ENCODE measurements around the gene SETMAR. TPM values are rescaled to one million over a fixed set of nuclear protein-coding genes. Genes with fewer than 3 reads are reported as not detected.
"Not testable (repeated sequence)": the region's sequence is repeated elsewhere in the genome, so short reads cannot be mapped to it uniquely, and the experiment has no call there.

SETMAR gene
- total and polyA plus RNA-seq, 7 donors: 6.3 to 16.5 (median 9.4) TPM

DNA sequence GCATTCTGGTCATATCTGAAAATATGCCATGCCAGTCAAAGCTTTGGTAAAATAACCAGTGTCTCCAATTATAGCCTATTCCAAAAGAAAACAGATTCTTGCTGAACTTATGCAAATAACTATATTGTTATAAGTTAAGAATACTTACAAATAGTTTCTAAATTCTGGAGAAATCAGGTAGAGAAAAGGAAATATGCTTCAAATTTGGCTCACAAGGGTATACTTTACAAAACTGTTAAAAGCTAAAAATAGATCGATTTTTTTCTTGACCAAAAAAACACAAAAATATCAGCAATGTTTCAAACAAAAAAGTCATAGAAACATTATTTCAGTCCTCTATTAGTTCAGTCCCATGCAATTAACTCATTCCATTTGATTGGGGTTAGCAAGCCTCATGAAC is 23.7 kb downstream of the SETMAR start:
- H3K27ac ChIP-seq: no peak overlapping the region
- no peaks in the 10 kb centered on the region for H3K36me3 ChIP-seq (ENCODE audit: insufficient read depth in 1 of 2, low read depth in 1 of 2)
- ATAC-seq (no peak), DNase-seq (no peak)
- H3K4me1 ChIP-seq: peaks cover 6% of the 10 kb centered on the region
- intact Hi-C loops (cut with DNase I): no loop called here
- TF ChIP-seq, protein P1, sequence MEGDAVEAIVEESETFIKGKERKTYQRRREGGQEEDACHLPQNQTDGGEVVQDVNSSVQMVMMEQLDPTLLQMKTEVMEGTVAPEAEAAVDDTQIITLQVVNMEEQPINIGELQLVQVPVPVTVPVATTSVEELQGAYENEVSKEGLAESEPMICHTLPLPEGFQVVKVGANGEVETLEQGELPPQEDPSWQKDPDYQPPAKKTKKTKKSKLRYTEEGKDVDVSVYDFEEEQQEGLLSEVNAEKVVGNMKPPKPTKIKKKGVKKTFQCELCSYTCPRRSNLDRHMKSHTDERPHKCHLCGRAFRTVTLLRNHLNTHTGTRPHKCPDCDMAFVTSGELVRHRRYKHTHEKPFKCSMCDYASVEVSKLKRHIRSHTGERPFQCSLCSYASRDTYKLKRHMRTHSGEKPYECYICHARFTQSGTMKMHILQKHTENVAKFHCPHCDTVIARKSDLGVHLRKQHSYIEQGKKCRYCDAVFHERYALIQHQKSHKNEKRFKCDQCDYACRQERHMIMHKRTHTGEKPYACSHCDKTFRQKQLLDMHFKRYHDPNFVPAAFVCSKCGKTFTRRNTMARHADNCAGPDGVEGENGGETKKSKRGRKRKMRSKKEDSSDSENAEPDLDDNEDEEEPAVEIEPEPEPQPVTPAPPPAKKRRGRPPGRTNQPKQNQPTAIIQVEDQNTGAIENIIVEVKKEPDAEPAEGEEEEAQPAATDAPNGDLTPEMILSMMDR (IDR thresholded peaks at IDR 0.05): no peak
- no peak overlapping the region for H3K4me3 ChIP-seq
- no peaks in the 10 kb centered on the region for H3K27me3 ChIP-seq (ENCODE audit: insufficient read depth in 3 of 3, low read length in 2 of 3)
- WGBS, 3 donors: 90 to 99% (median 95%) methylated on average over 1 of the region's 1 CpG
- H3K9me3 ChIP-seq: peaks cover 4% of the 10 kb centered on the region

DNA sequence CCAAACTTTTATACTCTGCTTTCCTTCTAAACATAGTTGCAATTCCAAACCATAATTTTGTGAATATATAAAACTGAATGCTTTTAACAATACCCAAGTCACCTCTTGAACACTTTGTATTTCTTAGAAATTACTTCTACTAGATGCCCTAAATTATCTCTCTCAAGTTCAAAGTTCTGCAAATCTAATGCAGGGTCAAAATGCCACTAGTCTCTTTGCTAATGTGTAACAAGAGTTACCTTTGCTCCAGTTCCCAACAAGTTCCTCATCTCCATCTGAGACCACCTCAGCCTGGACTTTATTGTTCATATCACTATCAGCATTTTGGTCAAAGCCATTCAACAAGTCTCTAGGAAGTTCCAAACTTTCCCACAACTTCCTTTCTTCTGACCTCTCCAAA is 26.6 kb downstream of the SETMAR start:
- H3K36me3 ChIP-seq (ENCODE audit: insufficient read depth in 1 of 2, low read depth in 1 of 2); H3K4me3 ChIP-seq; H3K27ac ChIP-seq; DNase-seq; H3K9me3 ChIP-seq; ATAC-seq; H3K4me1 ChIP-seq; intact Hi-C loops (cut with DNase I); H3K27me3 ChIP-seq (ENCODE audit: insufficient read depth in 3 of 3, low read length in 2 of 3): not testable (repeated sequence)

DNA sequence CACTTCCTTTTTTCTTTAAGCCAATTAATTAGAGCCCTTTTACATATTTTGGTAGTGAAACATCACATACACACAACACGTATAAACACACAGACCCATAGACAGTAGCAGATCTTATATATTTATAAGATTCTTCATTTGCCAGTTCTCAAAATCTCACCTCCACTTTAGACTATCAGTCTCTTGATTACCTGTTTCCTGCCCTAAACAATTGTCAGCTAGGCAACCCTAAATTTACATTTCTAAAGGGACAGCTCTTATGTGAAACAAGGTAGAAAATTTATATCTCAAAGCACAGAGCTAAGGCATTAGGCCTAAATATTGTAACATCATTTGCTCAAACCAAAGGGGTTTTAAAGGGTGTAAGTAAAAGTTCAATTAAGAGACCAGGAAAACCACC is 28.9 kb downstream of the SETMAR start:
- no peak overlapping the region for H3K4me3 ChIP-seq
- WGBS, 3 donors: 88 to 96% (median 91%) methylated on average over 1 of the region's 1 CpG
- TF ChIP-seq, protein P1 (IDR thresholded peaks at IDR 0.05): no peak
- peaks cover 4% of the 10 kb centered on the region for H3K9me3 ChIP-seq
- no peak overlapping the region for H3K27ac ChIP-seq
- H3K27me3 ChIP-seq (ENCODE audit: insufficient read depth in 3 of 3, low read length in 2 of 3): no peaks in the 10 kb centered on the region
- intact Hi-C loops (cut with DNase I): no loop called here
- no peaks in the 10 kb centered on the region for H3K4me1 ChIP-seq
- ATAC-seq (no peak), DNase-seq (no peak)
- H3K36me3 ChIP-seq (ENCODE audit: insufficient read depth in 1 of 2, low read depth in 1 of 2): no peaks in the 10 kb centered on the region

DNA sequence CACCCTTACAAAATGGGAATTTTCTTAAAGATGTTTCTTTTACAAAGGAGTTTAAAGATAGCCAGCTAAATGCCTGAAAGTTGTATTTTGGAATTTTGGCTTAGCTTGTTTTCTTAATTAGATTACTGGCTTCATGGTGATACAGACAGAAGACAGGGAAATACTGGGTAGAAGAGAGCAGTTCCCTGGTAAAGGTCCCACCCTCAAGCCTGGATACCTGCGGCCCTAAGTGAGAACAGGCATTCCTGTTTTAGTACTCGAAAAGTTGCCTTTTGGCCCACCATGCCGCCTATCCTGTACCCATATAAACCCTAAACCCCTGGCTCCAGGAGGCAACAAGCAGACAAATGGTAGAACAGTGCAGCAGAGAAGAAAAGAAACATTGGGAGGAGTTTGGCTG is 29.4 kb downstream of the SETMAR start:
- 80 to 91% (median 88%) methylated on average over 3 of the region's 3 CpGs for WGBS, 3 donors
- H3K9me3 ChIP-seq: peaks cover 4% of the 10 kb centered on the region
- H3K4me1 ChIP-seq: no peaks in the 10 kb centered on the region
- TF ChIP-seq, protein P1 (IDR thresholded peaks at IDR 0.05): no peak
- intact Hi-C loops (cut with DNase I): no loop called here
- H3K36me3 ChIP-seq (ENCODE audit: insufficient read depth in 1 of 2, low read depth in 1 of 2): no peaks in the 10 kb centered on the region
- no peak overlapping the region for H3K27ac ChIP-seq
- DNase-seq (no peak), ATAC-seq (no peak)
- H3K27me3 ChIP-seq (ENCODE audit: insufficient read depth in 3 of 3, low read length in 2 of 3): no peaks in the 10 kb centered on the region
- no peak overlapping the region for H3K4me3 ChIP-seq

DNA sequence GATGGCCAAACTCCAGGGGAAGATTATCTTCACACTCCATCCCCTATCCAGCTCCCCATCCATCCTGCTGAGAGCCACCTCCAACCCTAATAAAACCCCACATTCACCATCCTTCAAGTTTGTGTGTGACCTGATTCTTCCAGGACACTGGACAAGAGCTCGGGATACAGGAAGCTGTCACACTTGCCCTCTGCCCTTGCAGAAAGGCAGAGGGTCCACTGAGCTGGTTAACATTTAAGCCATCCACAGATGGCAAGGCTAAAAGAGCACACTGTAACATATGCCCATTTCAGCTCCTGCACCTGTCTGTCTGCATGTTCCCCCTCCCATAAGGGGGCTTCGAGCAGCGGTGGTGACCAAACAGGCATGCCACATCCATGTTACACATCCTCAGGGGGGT is 29.8 kb downstream of the SETMAR start:
- Histone ChIP-seq H3K36me3 (ENCODE audit: insufficient read depth in 1 of 2, low read depth in 1 of 2) (no peaks in the 10 kb centered on the region), H3K27me3 (ENCODE audit: insufficient read depth in 3 of 3, low read length in 2 of 3) (no peaks in the 10 kb centered on the region), H3K4me1 (no peaks in the 10 kb centered on the region), H3K27ac (no peak overlapping the region), H3K4me3 (no peak overlapping the region), H3K9me3 (peaks cover 4% of the 10 kb centered on the region)
- WGBS, 3 donors: 81 to 87% (median 86%) methylated on average over 3 of the region's 3 CpGs
- ATAC-seq (no peak), DNase-seq (no peak)
- intact Hi-C loops (cut with DNase I): no loop called here
- TF ChIP-seq, protein P1 (IDR thresholded peaks at IDR 0.05): no peak
